Endothelial cell (in vitro differentiated cells): ENCODE measurements around the gene B3GALT2. TPM values are rescaled to one million over a fixed set of nuclear protein-coding genes. Genes with fewer than 3 reads are reported as not detected.

Experiments used
- DNase-seq: peaks from one replicate; pipeline ENCODE4 v3.0.0; 2021; ENCODE audit warnings: low spot score
- H3K27ac Mint-ChIP-seq: one replicate; pipeline ENCODE4 v1.8.0; 2021; ENCODE audit warnings: mixed read lengths, inconsistent platforms; ENCODE audit not compliant: unreplicated experiment
- H3K27me3 Mint-ChIP-seq: one replicate; pipeline ENCODE4 v1.8.0; 2021; ENCODE audit warnings: mild to moderate bottlenecking, moderate library complexity, mixed read lengths, inconsistent platforms; ENCODE audit not compliant: unreplicated experiment
- H3K36me3 Mint-ChIP-seq: one replicate; pipeline ENCODE4 v1.8.0; 2021; ENCODE audit warnings: mild to moderate bottlenecking, low read depth, mixed read lengths, inconsistent platforms; ENCODE audit not compliant: unreplicated experiment
- H3K4me1 Mint-ChIP-seq: one replicate; pipeline ENCODE4 v1.8.0; 2021; ENCODE audit warnings: mild to moderate bottlenecking, mixed read lengths, inconsistent platforms; ENCODE audit not compliant: unreplicated experiment
- H3K4me3 Mint-ChIP-seq: one replicate; pipeline ENCODE4 v1.8.0; 2021; ENCODE audit warnings: mild to moderate bottlenecking, mixed read lengths, inconsistent platforms; ENCODE audit not compliant: unreplicated experiment
- H3K9me3 Mint-ChIP-seq: one replicate; pipeline ENCODE4 v1.8.0; 2021; ENCODE audit warnings: mixed read lengths, inconsistent platforms; ENCODE audit not compliant: unreplicated experiment
- CTCF ChIP-seq: fragments of 200-600 bp; sonication (generic); IDR thresholded peaks from one replicate; pipeline ENCODE4 v1.5.0; 2021; ENCODE audit warnings: antibody characterized with exemption; ENCODE audit not compliant: unreplicated experiment
- total RNA-seq: library from RNA; stranded (reverse); fragmentation: NEBNext Ultra II Directional; extraction: Animal tissue kit (Norgen Biotek cat#: 25700); gene quantifications from one replicate; pipeline ENCODE4 v1.2.1, GENCODE V29; 2021; ENCODE audit not compliant: unreplicated experiment

Gene B3GALT2
- total RNA-seq, 1 donor from 2014 or later, result 0.10 TPM

GRCh38 chr1:193144999-193145398, 41.4 kb downstream of the B3GALT2 start:
- H3K9me3 Mint-ChIP-seq, result no peaks in the 10 kb centered on the region
- no peak for DNase-seq
- peaks cover 6% of the 10 kb centered on the region for H3K4me1 Mint-ChIP-seq
- peaks cover 14% of the 10 kb centered on the region for H3K36me3 Mint-ChIP-seq
- no peak overlapping the region for H3K4me3 Mint-ChIP-seq
- TF ChIP-seq CTCF, result no peak
- no peak overlapping the region for H3K27ac Mint-ChIP-seq
- no peaks in the 10 kb centered on the region for H3K27me3 Mint-ChIP-seq

GRCh38 chr1:193144361-193144938, 42.0 kb downstream of the B3GALT2 start:
- Mint-ChIP-seq H3K27me3 (no peaks in the 10 kb centered on the region), H3K4me1 (peaks cover 6% of the 10 kb centered on the region), H3K27ac (no peak overlapping the region), H3K4me3 (no peak overlapping the region), H3K9me3 (no peaks in the 10 kb centered on the region), H3K36me3 (peaks cover 18% of the 10 kb centered on the region)
- TF ChIP-seq CTCF, result no peak
- no peak for DNase-seq

GRCh38 chr1:193143285-193143684, 43.1 kb downstream of the B3GALT2 start:
- peaks cover 20% of the 10 kb centered on the region for H3K36me3 Mint-ChIP-seq
- no peaks in the 10 kb centered on the region for H3K27me3 Mint-ChIP-seq
- H3K4me3 Mint-ChIP-seq, result no peak overlapping the region
- no peaks in the 10 kb centered on the region for H3K9me3 Mint-ChIP-seq
- DNase-seq, result no peak
- no peak overlapping the region for H3K27ac Mint-ChIP-seq
- H3K4me1 Mint-ChIP-seq, result peaks cover 6% of the 10 kb centered on the region
- TF ChIP-seq CTCF, result peak; percentile 24

GRCh38 chr1:193142409-193142808, 44.0 kb downstream of the B3GALT2 start:
- Mint-ChIP-seq H3K27ac (peak overlapping the region; percentile 36), H3K9me3 (no peaks in the 10 kb centered on the region), H3K27me3 (no peaks in the 10 kb centered on the region), H3K36me3 (peaks cover 17% of the 10 kb centered on the region), H3K4me3 (no peak overlapping the region), H3K4me1 (peaks cover 6% of the 10 kb centered on the region)
- DNase-seq, result no peak
- no peak for TF ChIP-seq CTCF

GRCh38 chr1:193141804-193142203, 44.6 kb downstream of the B3GALT2 start:
- Mint-ChIP-seq H3K36me3 (peaks cover 16% of the 10 kb centered on the region), H3K27ac (no peak overlapping the region), H3K4me1 (peaks cover 6% of the 10 kb centered on the region), H3K9me3 (no peaks in the 10 kb centered on the region), H3K4me3 (no peak overlapping the region), H3K27me3 (no peaks in the 10 kb centered on the region)
- no peak for TF ChIP-seq CTCF
- no peak for DNase-seq
